ENCODE results near the gene EHMT1.
"Not testable (repeated sequence)": the region's sequence is repeated elsewhere in the genome, so short reads cannot be mapped to it uniquely, and the experiment has no call there.

Gene EHMT1

GRCh38 chr9:137876269-137876668 lies 257.5 kb downstream of the EHMT1 start:
- no peaks in the 10 kb centered on the region for H3K4me1 ChIP-seq (ENCODE audit: insufficient read depth, low read length, severe bottlenecking)
- H3K36me3 ChIP-seq (ENCODE audit: insufficient read depth, low read length) = no peaks in the 10 kb centered on the region
- H4K20me1 ChIP-seq (ENCODE audit: insufficient read depth, low read length) = no peaks in the 10 kb centered on the region
- no peaks in the 10 kb centered on the region for H3K9me2 ChIP-seq (ENCODE audit: low read depth, low read length)
- no peaks in the 10 kb centered on the region for H3K9me3 ChIP-seq (ENCODE audit: low read length)
- no peak overlapping the region for H2AFZ ChIP-seq (ENCODE audit: low read length)
- no peaks in the 10 kb centered on the region for H3K27me3 ChIP-seq (ENCODE audit: insufficient read depth, low read length)
- no peaks in the 10 kb centered on the region for H3F3A ChIP-seq (ENCODE audit: insufficient read depth, low read length)
- TF ChIP-seq CTCF (IDR thresholded peaks at IDR 0.05; ENCODE audit: low read length) = no peak
- no peak for TF ChIP-seq EZH2 (IDR thresholded peaks at IDR 0.05; ENCODE audit: borderline replicate concordance, low read length)
- H3K27ac ChIP-seq (ENCODE audit: low read depth, low read length, poor library complexity, severe bottlenecking) = no peak overlapping the region
- no peak overlapping the region for H3K4me2 ChIP-seq (ENCODE audit: low read length)
- H3K4me3 ChIP-seq (ENCODE audit: low read depth, low read length, poor library complexity, severe bottlenecking) = no peak overlapping the region
- no peak overlapping the region for H3K9ac ChIP-seq (ENCODE audit: low read length)
- no peaks in the 10 kb centered on the region for H3K79me2 ChIP-seq (ENCODE audit: insufficient read depth, low read length)

GRCh38 chr9:137876781-137877386 lies 258.1 kb downstream of the EHMT1 start:
- Histone ChIP-seq H3K9me3 (ENCODE audit: low read length) (no peaks in the 10 kb centered on the region), H3K9me2 (ENCODE audit: low read depth, low read length) (no peaks in the 10 kb centered on the region), H3K79me2 (ENCODE audit: insufficient read depth, low read length) (no peaks in the 10 kb centered on the region), H3K4me3 (ENCODE audit: low read depth, low read length, poor library complexity, severe bottlenecking) (no peak overlapping the region), H3K27ac (ENCODE audit: low read depth, low read length, poor library complexity, severe bottlenecking) (no peak overlapping the region), H3F3A (ENCODE audit: insufficient read depth, low read length) (no peaks in the 10 kb centered on the region), H3K4me1 (ENCODE audit: insufficient read depth, low read length, severe bottlenecking) (no peaks in the 10 kb centered on the region), H3K9ac (ENCODE audit: low read length) (no peak overlapping the region), H3K4me2 (ENCODE audit: low read length) (no peak overlapping the region), H3K36me3 (ENCODE audit: insufficient read depth, low read length) (no peaks in the 10 kb centered on the region), H2AFZ (ENCODE audit: low read length) (no peak overlapping the region), H4K20me1 (ENCODE audit: insufficient read depth, low read length) (no peaks in the 10 kb centered on the region), H3K27me3 (ENCODE audit: insufficient read depth, low read length) (no peaks in the 10 kb centered on the region)
- TF ChIP-seq CTCF (IDR thresholded peaks at IDR 0.05; ENCODE audit: low read length) = no peak
- TF ChIP-seq EZH2 (IDR thresholded peaks at IDR 0.05; ENCODE audit: borderline replicate concordance, low read length) = no peak

GRCh38 chr9:137877506-137878122 lies 258.8 kb downstream of the EHMT1 start, which contains the start of gene CACNA1B:
TSS of gene CACNA1B (plus strand) at chr9:137877782. CDS start at chr9:137877934, 152 bp downstream.
- not testable (repeated sequence) for H3K27ac ChIP-seq (ENCODE audit: low read depth, low read length, poor library complexity, severe bottlenecking); H2AFZ ChIP-seq (ENCODE audit: low read length); H3F3A ChIP-seq (ENCODE audit: insufficient read depth, low read length); H3K79me2 ChIP-seq (ENCODE audit: insufficient read depth, low read length); H4K20me1 ChIP-seq (ENCODE audit: insufficient read depth, low read length); H3K36me3 ChIP-seq (ENCODE audit: insufficient read depth, low read length); H3K4me1 ChIP-seq (ENCODE audit: insufficient read depth, low read length, severe bottlenecking); H3K4me3 ChIP-seq (ENCODE audit: low read depth, low read length, poor library complexity, severe bottlenecking); H3K27me3 ChIP-seq (ENCODE audit: insufficient read depth, low read length); H3K9ac ChIP-seq (ENCODE audit: low read length); H3K4me2 ChIP-seq (ENCODE audit: low read length); H3K9me3 ChIP-seq (ENCODE audit: low read length); H3K9me2 ChIP-seq (ENCODE audit: low read depth, low read length)

All from OCI-LY1 (cell line).